ENCODE measurements around the gene YWHAG.

- no peak for TF ChIP-seq CTCF (IDR thresholded peaks at IDR 0.05)
- TF ChIP-seq POLR2A (IDR thresholded peaks at IDR 0.05) = peak in 3 of 4 donors; percentile 25 to 59 (median 31)
These were observed 55.3 kb downstream of the YWHAG start for GRCh38 chr7:76303202-76304147.

Measured in esophagus squamous epithelium (tissue), 4 donors.